Measurements from ENCODE around the gene KTI12. TPM values are rescaled to one million over a fixed set of nuclear protein-coding genes. Genes with fewer than 3 reads are reported as not detected.

Gene KTI12
- total and polyA plus RNA-seq, 3 experiments from 2014 or later, result 16.4 to 38.8 (median 18.1) TPM

GRCh38 chr1:51997974-51998382, 35.6 kb downstream of the KTI12 start:
- H3K36me3 Mint-ChIP-seq, result no peaks in the 10 kb centered on the region
- peaks cover 23 to 34% of the 10 kb centered on the region in 2 donors for H3K27me3 Mint-ChIP-seq
- no peaks in the 10 kb centered on the region for H3K9me3 ChIP-seq (ENCODE audit: low read length)
- POLR2A ChIA-PET, result no interaction called here
- no peak for DNase-seq
- H3K4me3 Mint-ChIP-seq, result no peak overlapping the region
- no peaks in the 10 kb centered on the region for H3K36me3 ChIP-seq (ENCODE audit: insufficient read depth, low read length)
- H3K27ac Mint-ChIP-seq, result no peak overlapping the region
- H3K4me3 ChIP-seq (ENCODE audit: low read length), result no peak overlapping the region
- H3K9me3 Mint-ChIP-seq, result no peaks in the 10 kb centered on the region
- peaks cover 3% of the 10 kb centered on the region for H3K27me3 ChIP-seq (ENCODE audit: insufficient read depth, low read length, poor library complexity, severe bottlenecking)
- H3K4me1 Mint-ChIP-seq, result no peaks in the 10 kb centered on the region
- H3K27ac ChIP-seq (ENCODE audit: low read depth, low read length), result no peak overlapping the region
- H3K4me1 ChIP-seq (ENCODE audit: insufficient read depth, low read length), result no peaks in the 10 kb centered on the region
- CTCF ChIA-PET, result no interaction called here

GRCh38 chr1:51990478-51990965, 43.1 kb downstream of the KTI12 start, which contains the start of gene RAB3B:
RAB3B (minus strand) TSS chr1:51990700; CDS start chr1:51977117, 13,583 bp downstream.
- Histone ChIP-seq H3K9me3 (ENCODE audit: low read length) (no peaks in the 10 kb centered on the region), H3K4me3 (ENCODE audit: low read length) (peak within 1 kb of the TSS; percentile 47), H3K27ac (ENCODE audit: low read depth, low read length) (no peak within 1 kb of the TSS), H3K4me1 (ENCODE audit: insufficient read depth, low read length) (peaks cover 6% of the 10 kb centered on the region), H3K36me3 (ENCODE audit: insufficient read depth, low read length) (no peaks in the 10 kb centered on the region), H3K27me3 (ENCODE audit: insufficient read depth, low read length, poor library complexity, severe bottlenecking) (peaks cover 9% of the 10 kb centered on the region)
- no peaks in the 10 kb centered on the region for H3K9me3 Mint-ChIP-seq
- H3K36me3 Mint-ChIP-seq, result peaks cover 0 to 3% (median 2%) of the 10 kb centered on the region in 3 donors
- DNase-seq, result peak; percentile 55 to 82 (median 60)
- H3K4me1 Mint-ChIP-seq, result peaks cover 13 to 17% (median 15%) of the 10 kb centered on the region in 3 donors
- H3K27ac Mint-ChIP-seq, result peak within 1 kb of the TSS in 4 of 8 donors; percentile 36 to 81 (median 54)
- H3K4me3 Mint-ChIP-seq, result peak within 1 kb of the TSS; percentile 80 to 90 (median 86)
- ChIA-PET CTCF (no interaction called here), POLR2A (no interaction called here)
- H3K27me3 Mint-ChIP-seq, result peaks cover 29 to 32% of the 10 kb centered on the region in 2 donors

GRCh38 chr1:51989582-51990477, 43.8 kb downstream of the KTI12 start:
- no peak for DNase-seq
- peak overlapping the region; percentile 32 to 80 (median 72) for H3K4me3 Mint-ChIP-seq
- Histone ChIP-seq H3K4me3 (ENCODE audit: low read length) (no peak overlapping the region), H3K9me3 (ENCODE audit: low read length) (no peaks in the 10 kb centered on the region), H3K4me1 (ENCODE audit: insufficient read depth, low read length) (peaks cover 6% of the 10 kb centered on the region), H3K27me3 (ENCODE audit: insufficient read depth, low read length, poor library complexity, severe bottlenecking) (peaks cover 9% of the 10 kb centered on the region), H3K36me3 (ENCODE audit: insufficient read depth, low read length) (no peaks in the 10 kb centered on the region), H3K27ac (ENCODE audit: low read depth, low read length) (no peak overlapping the region)
- no peak overlapping the region for H3K27ac Mint-ChIP-seq
- no peaks in the 10 kb centered on the region for H3K9me3 Mint-ChIP-seq
- peaks cover 0 to 3% (median 2%) of the 10 kb centered on the region in 3 donors for H3K36me3 Mint-ChIP-seq
- ChIA-PET CTCF (no interaction called here), POLR2A (no interaction called here)
- peaks cover 25 to 30% of the 10 kb centered on the region in 2 donors for H3K27me3 Mint-ChIP-seq
- peaks cover 13 to 17% (median 15%) of the 10 kb centered on the region in 3 donors for H3K4me1 Mint-ChIP-seq

- ChIA-PET POLR2A (no interaction called here), CTCF (no interaction called here)
- Histone ChIP-seq H3K4me3 (ENCODE audit: low read length) (no peak overlapping the region), H3K27me3 (ENCODE audit: insufficient read depth, low read length, poor library complexity, severe bottlenecking) (peaks cover 9% of the 10 kb centered on the region), H3K4me1 (ENCODE audit: insufficient read depth, low read length) (peaks cover 6% of the 10 kb centered on the region), H3K36me3 (ENCODE audit: insufficient read depth, low read length) (no peaks in the 10 kb centered on the region), H3K27ac (ENCODE audit: low read depth, low read length) (no peak overlapping the region), H3K9me3 (ENCODE audit: low read length) (no peaks in the 10 kb centered on the region)
- H3K36me3 Mint-ChIP-seq, result peaks cover 0 to 3% (median 2%) of the 10 kb centered on the region in 3 donors
- no peak overlapping the region for H3K27ac Mint-ChIP-seq
- peaks cover 17 to 24% of the 10 kb centered on the region in 2 donors for H3K27me3 Mint-ChIP-seq
- H3K4me3 Mint-ChIP-seq, result peak overlapping the region in 2 of 7 donors; percentile 37 to 46
- H3K9me3 Mint-ChIP-seq, result no peaks in the 10 kb centered on the region
- H3K4me1 Mint-ChIP-seq, result peaks cover 13 to 17% (median 15%) of the 10 kb centered on the region in 3 donors
- DNase-seq, result no peak
Observed at GRCh38 chr1:51988254-51988653, 45.4 kb downstream of the KTI12 start.

GRCh38 chr1:51986718-51987117, 46.9 kb downstream of the KTI12 start:
- Histone ChIP-seq H3K36me3 (ENCODE audit: insufficient read depth, low read length) (no peaks in the 10 kb centered on the region), H3K27ac (ENCODE audit: low read depth, low read length) (no peak overlapping the region), H3K4me1 (ENCODE audit: insufficient read depth, low read length) (peaks cover 6% of the 10 kb centered on the region), H3K4me3 (ENCODE audit: low read length) (no peak overlapping the region), H3K9me3 (ENCODE audit: low read length) (no peaks in the 10 kb centered on the region), H3K27me3 (ENCODE audit: insufficient read depth, low read length, poor library complexity, severe bottlenecking) (no peaks in the 10 kb centered on the region)
- H3K4me1 Mint-ChIP-seq, result peaks cover 9 to 13% (median 10%) of the 10 kb centered on the region in 3 donors
- H3K36me3 Mint-ChIP-seq, result peaks cover 0 to 2% (median 0%) of the 10 kb centered on the region in 3 donors
- POLR2A ChIA-PET, result no interaction called here
- H3K27ac Mint-ChIP-seq, result no peak overlapping the region
- DNase-seq, result no peak
- no peaks in the 10 kb centered on the region for H3K9me3 Mint-ChIP-seq
- no peak overlapping the region for H3K4me3 Mint-ChIP-seq
- CTCF ChIA-PET, result interaction anchor here (1.7 kb wide), 1 partner anchor 10 kb away, joined by 3 read pairs; no protein-coding TSS in a partner anchor
- H3K27me3 Mint-ChIP-seq, result peaks cover 6 to 9% of the 10 kb centered on the region in 2 donors

GRCh38 chr1:51982161-51982560, 51.4 kb downstream of the KTI12 start:
- H3K4me1 ChIP-seq (ENCODE audit: insufficient read depth, low read length), result no peaks in the 10 kb centered on the region
- CTCF ChIA-PET, result no interaction called here
- no peaks in the 10 kb centered on the region for H3K9me3 ChIP-seq (ENCODE audit: low read length)
- no peaks in the 10 kb centered on the region for H3K9me3 Mint-ChIP-seq
- H3K27me3 ChIP-seq (ENCODE audit: insufficient read depth, low read length, poor library complexity, severe bottlenecking), result no peaks in the 10 kb centered on the region
- no peaks in the 10 kb centered on the region for H3K27me3 Mint-ChIP-seq
- DNase-seq, result no peak
- no peak overlapping the region for H3K4me3 ChIP-seq (ENCODE audit: low read length)
- POLR2A ChIA-PET, result no interaction called here
- no peaks in the 10 kb centered on the region for H3K36me3 ChIP-seq (ENCODE audit: insufficient read depth, low read length)
- no peak overlapping the region for H3K27ac Mint-ChIP-seq
- no peak overlapping the region for H3K4me3 Mint-ChIP-seq
- no peaks in the 10 kb centered on the region for H3K4me1 Mint-ChIP-seq
- no peak overlapping the region for H3K27ac ChIP-seq (ENCODE audit: low read depth, low read length)
- H3K36me3 Mint-ChIP-seq, result no peaks in the 10 kb centered on the region

Other genes with a start within 250 kb of the KTI12 start
- gene NRDC, start 155.1 kb downstream of the KTI12 start, total RNA-seq, result 100 to 1,000 TPM; 129 to 139 TPM
- gene NRDC, start 155.1 kb downstream of the KTI12 start, polyA plus RNA-seq, result 83.0 TPM
- under 1 TPM; 0.11 to 0.13 TPM for gene RAB3B, start 43.1 kb downstream of the KTI12 start, total RNA-seq
- 0.01 TPM for gene RAB3B, start 43.1 kb downstream of the KTI12 start, polyA plus RNA-seq
- gene TXNDC12, start 21.4 kb upstream of the KTI12 start, total RNA-seq, result 10 to 100 TPM; 29.9 to 34.7 TPM
- gene TXNDC12, start 21.4 kb upstream of the KTI12 start, polyA plus RNA-seq, result 86.5 TPM
- gene BTF3L4, start 22.5 kb upstream of the KTI12 start, total RNA-seq, result 10 to 100 TPM; 31.8 to 32.4 TPM
- 55.0 TPM for gene BTF3L4, start 22.5 kb upstream of the KTI12 start, polyA plus RNA-seq
- gene ZFYVE9, start 108.3 kb upstream of the KTI12 start, total RNA-seq, result 1 to 10 TPM; 4.4 to 4.7 TPM
- 3.2 TPM for gene ZFYVE9, start 108.3 kb upstream of the KTI12 start, polyA plus RNA-seq